A673 (cell line): Measurements from ENCODE around the gene FAM168A.

Experiments
- CTCF ChIP-seq: fragments of 300-800, 200-600 bp; sonication (generic); conservative IDR thresholded peaks from 2 replicates; pipeline ENCODE4 v1.5.1; 2017; ENCODE audit warnings: low read depth, mild to moderate bottlenecking, antibody characterized with exemption, low read length, moderate library complexity, mixed read lengths
- EZH2 ChIP-seq: fragments of 200-600 bp; sonication (generic); IDR thresholded peaks from 2 replicates; pipeline ENCODE4 v1.6.1; 2017; ENCODE audit warnings: borderline replicate concordance, low read depth, mild to moderate bottlenecking, mixed read lengths, antibody characterized with exemption, low read length; ENCODE audit not compliant: poor library complexity, severe bottlenecking

- TF ChIP-seq CTCF, result no peak
- no peak for TF ChIP-seq EZH2
Measured at GRCh38 chr11:73409431-73409830, 188.5 kb downstream of the FAM168A start.
